Stimulated activated CD8-positive, alpha-beta memory T cell treated with anti-CD3 and anti-CD28 coated beads, Interleukin-15, amount 100 ng/mL, for 1 hour (primary cell): ENCODE measurements around the gene GRAP2.
"Not testable (repeated sequence)": the region's sequence is repeated elsewhere in the genome, so short reads cannot be mapped to it uniquely, and the experiment has no call there.

ENCODE experiments used
- DNase-seq: peaks from one replicate; pipeline ENCODE4 v3.0.0-alpha.2; 2020; ENCODE audit warnings: low read depth

The GRAP2 gene

GRCh38 chr22:39900306-39901227 is at the start of gene GRAP2:
Gene GRAP2, plus strand, starts transcription at chr22:39901084. Its CDS starts 46,023 bp downstream, at chr22:39947107.
- DNase-seq, result no peak

DNA sequence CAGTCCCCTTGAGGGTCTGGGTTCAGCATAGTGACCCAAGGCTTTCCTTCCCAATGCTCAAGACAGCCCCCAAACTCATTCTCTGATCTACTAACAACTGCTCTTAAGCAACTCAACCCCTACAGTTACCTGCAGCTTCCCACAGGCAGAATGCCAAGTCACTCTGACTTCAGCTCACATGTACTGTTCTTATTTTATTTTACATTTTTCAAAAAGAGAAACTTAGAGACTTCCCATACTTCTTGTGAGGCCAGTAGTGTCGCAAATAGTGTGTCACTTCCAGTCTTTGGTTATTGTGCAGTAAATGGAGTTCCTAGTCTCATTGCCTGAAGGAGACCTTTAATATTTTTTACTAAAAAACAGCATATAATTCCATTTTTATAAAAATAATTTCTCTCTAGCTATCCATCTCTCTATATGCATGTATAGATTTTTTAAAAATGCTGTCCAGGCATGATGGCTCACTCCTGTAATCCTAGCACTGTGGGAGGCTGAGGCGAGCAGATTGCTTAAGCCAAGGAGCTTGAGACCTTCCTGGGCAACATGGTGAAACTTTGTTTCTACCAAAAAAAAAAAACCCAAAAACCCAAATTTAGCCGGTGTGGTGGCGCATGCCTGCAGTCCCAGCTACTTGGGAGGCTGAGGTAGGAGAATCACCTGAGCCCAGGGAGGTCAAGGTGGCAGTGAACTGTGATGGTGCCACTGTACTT is 49.1 kb upstream of the GRAP2 start:
- no peak for DNase-seq

DNA sequence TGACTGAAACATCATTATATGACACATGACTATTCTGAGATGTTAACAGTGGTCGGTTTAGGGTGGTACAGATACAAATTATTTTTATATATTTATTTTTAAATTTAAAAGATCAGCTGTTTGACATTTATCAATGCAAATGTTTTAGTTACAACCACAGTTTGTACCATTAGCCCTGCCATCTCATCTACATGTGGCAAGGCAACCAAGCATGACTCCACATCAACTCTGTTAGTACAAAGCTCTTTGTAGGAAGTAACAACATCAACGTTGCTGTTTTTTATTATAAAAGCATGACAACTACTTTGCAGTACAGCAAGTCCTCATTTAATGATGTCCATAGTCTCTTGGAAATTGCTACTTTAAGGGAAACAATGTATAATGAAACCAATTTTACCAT is 48.1 kb upstream of the GRAP2 start:
- DNase-seq, result no peak

DNA sequence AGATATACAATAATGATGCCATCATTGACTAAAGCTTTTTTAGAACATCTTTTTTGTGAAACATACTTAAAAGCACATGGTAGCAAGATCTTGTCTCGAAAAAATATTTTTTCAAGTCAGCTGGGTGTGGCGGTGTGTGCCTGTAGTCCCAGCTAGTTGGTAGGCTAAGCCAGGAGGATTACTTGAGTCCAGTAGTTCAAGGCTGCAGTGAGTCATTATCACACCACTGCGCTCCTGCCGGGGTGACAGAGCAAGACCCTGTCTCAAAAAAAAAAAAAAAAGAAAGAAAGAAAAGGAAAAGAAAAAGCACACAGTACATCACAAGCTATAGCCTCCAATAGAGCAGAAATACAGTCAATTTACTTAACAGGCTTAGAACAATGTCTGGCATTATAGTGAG is 44.3 kb upstream of the GRAP2 start:
- no peak for DNase-seq

DNA sequence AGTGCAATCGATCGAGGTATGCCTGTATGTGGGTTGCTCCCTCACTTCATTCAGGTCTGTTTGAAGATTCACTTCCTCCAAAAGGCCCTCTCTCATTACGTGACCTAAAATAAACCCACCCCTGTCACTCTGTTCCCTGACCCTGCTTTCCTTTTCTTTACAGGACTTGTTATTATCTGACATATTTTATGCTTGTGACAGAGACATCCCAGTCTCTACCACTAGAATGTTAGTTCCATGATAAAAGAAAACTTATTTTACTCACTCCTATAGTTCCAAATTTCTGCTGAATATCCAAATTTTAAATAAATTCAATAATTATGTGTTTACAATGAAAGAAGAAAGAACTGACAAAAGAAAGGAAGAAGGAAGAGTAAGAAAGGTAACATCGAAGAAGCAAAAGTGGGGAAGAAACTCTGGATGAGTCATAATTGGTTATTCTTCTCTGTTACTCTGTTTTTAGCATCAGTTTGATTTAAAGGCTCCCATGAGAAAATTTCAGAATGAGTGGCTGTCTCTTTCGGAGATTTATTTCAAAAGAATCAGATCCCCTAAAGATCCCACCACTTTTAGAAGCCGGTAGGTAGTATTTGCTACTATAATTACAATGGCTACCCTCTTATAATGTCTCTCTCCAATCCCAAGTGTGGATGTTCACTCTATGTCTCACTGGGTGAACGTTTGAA is 40.8 kb upstream of the GRAP2 start:
- DNase-seq, result no peak

DNA sequence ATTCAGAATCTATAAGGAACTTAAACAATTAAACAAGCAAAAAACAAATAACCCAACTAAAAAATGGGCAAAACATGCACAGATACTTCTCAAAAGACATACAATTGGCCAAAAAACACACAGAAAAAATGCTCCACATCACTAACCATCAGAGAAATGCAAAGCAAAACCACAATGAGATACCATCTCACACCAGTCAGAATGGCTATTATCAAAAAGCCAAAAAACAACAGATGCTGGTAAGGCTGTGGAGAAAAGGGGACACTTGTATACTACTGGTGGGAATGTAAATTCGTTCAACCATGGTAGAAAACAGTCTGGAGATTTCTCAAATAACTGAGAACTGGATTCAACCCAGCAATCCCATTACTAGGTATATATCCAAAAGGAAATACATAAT is 32.1 kb upstream of the GRAP2 start:
- DNase-seq, result no peak

GRCh38 chr22:39869797-39870196 is 31.1 kb upstream of the GRAP2 start:
- DNase-seq, result not testable (repeated sequence)

GRCh38 chr22:39871008-39871798 is 29.7 kb upstream of the GRAP2 start:
- DNase-seq, result no peak

GRCh38 chr22:39872548-39872947 is 28.3 kb upstream of the GRAP2 start:
- no peak for DNase-seq

- DNase-seq, result no peak
These were observed 26.9 kb upstream of the GRAP2 start for GRCh38 chr22:39873965-39874364.

GRCh38 chr22:39875176-39875885 is 25.6 kb upstream of the GRAP2 start:
- not testable (repeated sequence) for DNase-seq

DNA sequence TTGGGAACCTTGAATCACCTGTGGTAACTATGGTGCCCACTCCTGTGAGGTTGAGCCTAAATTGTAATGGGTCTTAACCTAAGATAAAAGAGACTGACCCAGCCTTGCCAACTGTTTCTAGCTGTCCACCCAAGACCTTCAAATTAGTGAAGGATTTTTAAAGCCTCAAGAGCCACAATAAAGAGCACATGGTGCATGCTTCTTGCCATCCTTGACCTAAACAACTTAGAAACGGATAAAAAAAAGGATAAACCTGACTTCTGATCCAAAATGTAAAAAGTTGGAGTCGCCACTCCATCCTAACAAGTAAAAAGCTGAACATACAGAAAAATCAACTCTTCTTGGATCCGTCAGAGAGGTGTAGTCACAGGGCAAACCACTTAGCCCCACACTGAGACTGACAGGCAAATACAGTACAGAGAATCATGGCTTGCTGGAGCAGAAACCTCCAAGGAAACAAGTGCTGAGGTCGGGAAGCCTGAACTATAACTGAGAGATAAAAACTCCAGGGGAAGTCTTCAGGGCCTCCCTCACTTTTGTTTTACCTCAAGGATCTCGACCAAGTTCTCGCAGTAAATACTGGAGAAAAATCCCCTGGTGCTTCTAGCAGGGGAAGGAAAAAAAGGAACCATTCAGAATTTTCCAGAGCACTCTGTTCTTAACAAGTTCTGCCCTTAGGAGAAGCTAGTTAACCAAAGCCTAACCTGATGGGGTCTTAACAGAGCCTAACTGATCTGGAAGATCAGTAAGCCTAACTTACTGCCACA is 23.6 kb upstream of the GRAP2 start:
- no peak for DNase-seq

DNA sequence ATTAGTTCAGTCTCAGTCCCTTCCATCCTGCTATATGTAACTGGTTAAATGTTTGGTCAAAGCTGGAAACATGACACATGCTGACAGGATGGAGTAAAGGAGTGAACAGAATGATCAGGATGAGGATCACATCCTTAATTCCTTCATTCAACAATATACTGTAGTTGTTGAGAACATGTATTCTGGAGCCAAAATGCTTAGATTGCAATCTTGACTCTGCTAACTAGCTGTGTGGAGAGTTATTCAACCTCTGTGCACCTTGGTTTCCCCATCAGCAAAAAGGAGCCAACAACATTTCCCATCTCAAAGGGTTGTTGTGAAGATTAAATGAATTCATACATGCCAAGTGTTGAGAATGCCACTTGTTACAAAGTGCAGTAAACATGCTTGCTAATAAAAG is 20.2 kb upstream of the GRAP2 start:
- no peak for DNase-seq

DNA sequence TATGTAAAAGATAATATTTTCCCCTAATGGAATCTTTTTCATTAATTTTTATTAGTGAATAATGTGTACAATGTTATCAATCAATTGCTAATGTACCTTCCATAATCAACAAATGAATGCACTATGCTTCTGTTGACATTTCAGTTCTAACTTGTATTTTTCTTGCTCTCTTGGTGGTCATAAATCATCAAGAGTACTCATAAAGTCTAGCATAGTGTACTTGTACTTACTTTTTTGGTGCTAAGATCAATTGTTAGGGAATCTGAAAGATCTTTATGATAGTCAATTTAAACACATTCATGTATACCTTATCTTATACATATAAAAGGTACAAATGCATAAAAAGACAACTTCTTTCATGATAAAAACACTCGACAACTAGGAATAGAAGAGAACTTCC is 17.8 kb upstream of the GRAP2 start:
- no peak for DNase-seq

GRCh38 chr22:39889924-39890323 is 11.0 kb upstream of the GRAP2 start:
- DNase-seq, result not testable (repeated sequence)

DNA sequence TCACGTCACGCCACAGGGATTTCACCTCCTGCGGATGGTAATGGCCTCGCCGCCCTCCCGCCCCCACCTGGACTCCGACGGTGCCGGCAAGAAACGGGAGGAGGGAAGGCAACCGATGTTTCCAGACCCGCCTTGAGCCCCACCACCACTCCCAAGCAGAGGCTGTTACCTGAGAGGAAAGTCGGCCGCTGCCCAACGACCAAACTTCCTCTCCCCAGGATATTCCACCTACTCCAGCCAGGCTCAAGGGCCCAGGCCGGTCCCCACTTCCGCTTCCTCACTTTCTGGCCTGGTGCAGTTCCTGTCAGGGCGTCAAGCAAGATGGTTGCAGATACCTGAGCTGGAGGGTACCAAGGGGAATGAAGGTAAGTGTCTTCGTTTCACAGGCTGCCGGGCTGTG is 7.4 kb upstream of the GRAP2 start, which contains the start of gene ENTHD1:
Gene ENTHD1 (minus strand): TSS at position 235 of the 400 bp plus-strand sequence. CDS start 6,012 bp downstream, outside the sequence.
- no peak for DNase-seq

DNA sequence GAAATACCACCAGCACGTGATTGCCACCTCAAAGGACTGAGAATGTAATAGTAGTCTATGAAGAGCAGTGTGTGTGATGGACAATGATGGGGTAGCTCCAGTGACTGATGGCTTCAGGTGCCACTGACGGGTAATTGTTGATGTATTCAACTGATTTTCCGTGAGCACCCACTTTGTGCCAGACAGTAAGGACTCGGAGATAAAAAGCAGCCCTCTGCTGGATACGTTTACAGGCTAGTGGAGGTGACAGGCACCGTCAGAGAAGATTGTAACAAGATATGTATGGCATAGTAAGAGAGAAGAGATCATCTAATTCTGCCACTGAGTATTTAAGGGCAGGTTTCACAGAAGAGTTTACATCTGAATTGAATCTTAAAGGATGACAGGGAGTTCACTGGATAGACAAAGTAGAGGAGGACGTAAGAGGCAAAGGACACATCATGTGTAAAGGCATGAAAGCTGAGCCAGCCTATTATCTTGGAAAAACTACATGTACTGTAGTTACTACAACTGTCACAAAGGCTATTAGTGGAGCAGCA is 6.3 kb upstream of the GRAP2 start:
- no peak for DNase-seq

DNA sequence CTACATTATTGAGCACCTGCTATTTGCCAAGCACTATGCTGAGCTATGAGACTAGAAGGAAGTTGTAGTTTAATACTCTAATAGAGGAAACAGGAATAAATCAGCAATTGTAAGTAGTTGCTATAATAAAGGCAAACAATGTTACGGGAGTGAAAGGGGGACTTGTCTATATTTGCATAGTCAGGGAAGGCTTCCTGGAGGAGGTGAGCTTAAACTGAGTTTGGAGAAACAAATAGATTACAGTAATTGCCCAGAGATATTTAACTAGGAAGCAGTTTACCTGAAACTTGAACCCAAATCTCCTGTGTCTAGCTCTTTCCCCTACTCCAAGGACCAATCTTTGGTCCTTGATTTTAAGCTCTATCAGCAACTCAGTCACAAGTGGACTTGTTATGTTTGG is 5.2 kb upstream of the GRAP2 start:
- no peak for DNase-seq

- DNase-seq, result no peak
These were observed 4.4 kb upstream of the GRAP2 start for GRCh38 chr22:39896313-39896996.
